ENCODE results near the gene RALGDS.

DNA sequence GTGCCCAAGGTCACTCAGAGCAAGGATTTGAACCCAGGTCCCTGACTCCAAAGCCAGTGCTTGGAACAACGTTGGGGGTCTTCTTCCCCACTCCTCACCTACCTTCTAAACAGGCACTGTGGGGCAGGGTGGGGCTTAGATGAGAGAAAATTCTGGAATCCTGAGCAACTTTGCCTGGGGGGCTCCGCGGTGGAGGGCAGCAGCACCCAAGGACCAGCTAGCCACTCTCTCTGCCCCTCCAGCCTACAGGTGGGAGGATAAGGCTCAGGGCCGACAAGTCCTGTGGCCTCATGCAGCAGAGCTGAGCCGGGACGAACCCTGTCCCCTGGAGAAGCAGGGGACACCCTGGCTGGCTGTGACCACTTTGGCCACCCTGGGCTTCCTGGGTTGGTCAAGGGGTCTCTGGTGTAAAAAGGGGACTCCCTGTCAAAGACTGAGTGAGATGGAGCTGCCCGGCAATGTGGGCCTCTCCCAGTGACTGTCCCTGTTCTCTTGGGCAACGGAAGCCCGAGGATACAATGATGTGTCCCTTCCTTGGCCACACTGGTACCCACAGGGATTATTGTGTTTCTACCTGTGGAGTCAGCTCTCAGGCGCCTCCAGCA lies 32.8 kb downstream of the RALGDS start:
- TF ChIP-seq CTCF (conservative IDR thresholded peaks at IDR 0.05; ENCODE audit: low read depth in 2 of 2): no peak
- no peak for TF ChIP-seq NANOG (IDR thresholded peaks at IDR 0.05; ENCODE audit: borderline replicate concordance)
- TF ChIP-seq EZH2 (IDR thresholded peaks at IDR 0.05; ENCODE audit: low read depth, unreplicated experiment): no peak
- TF ChIP-seq POLR2AphosphoS5 (IDR thresholded peaks at IDR 0.05; ENCODE audit: low read depth): no peak
- TF ChIP-seq, protein P1, sequence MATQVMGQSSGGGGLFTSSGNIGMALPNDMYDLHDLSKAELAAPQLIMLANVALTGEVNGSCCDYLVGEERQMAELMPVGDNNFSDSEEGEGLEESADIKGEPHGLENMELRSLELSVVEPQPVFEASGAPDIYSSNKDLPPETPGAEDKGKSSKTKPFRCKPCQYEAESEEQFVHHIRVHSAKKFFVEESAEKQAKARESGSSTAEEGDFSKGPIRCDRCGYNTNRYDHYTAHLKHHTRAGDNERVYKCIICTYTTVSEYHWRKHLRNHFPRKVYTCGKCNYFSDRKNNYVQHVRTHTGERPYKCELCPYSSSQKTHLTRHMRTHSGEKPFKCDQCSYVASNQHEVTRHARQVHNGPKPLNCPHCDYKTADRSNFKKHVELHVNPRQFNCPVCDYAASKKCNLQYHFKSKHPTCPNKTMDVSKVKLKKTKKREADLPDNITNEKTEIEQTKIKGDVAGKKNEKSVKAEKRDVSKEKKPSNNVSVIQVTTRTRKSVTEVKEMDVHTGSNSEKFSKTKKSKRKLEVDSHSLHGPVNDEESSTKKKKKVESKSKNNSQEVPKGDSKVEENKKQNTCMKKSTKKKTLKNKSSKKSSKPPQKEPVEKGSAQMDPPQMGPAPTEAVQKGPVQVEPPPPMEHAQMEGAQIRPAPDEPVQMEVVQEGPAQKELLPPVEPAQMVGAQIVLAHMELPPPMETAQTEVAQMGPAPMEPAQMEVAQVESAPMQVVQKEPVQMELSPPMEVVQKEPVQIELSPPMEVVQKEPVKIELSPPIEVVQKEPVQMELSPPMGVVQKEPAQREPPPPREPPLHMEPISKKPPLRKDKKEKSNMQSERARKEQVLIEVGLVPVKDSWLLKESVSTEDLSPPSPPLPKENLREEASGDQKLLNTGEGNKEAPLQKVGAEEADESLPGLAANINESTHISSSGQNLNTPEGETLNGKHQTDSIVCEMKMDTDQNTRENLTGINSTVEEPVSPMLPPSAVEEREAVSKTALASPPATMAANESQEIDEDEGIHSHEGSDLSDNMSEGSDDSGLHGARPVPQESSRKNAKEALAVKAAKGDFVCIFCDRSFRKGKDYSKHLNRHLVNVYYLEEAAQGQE (IDR thresholded peaks at IDR 0.05; ENCODE audit: unreplicated experiment): no peak
